HG02981 (cell line): Measurements from ENCODE around the gene CTRL.

Source experiments
- ATAC-seq: cut with Tn5 transposase; IDR thresholded peaks from one replicate; pipeline ENCODE4 v1.9.1; 2021; ENCODE audit warnings: mild to moderate bottlenecking, moderate library complexity; ENCODE audit not compliant: unreplicated experiment

CTRL gene

GRCh38 chr16:67893743-67894399 lies 37.8 kb downstream of the CTRL start:
- no peak for ATAC-seq

GRCh38 chr16:67892899-67893742 lies 38.5 kb downstream of the CTRL start, which contains the start of gene PSKH1:
TSS of gene PSKH1 (plus strand) at chr16:67893254. CDS start at chr16:67908750, 15,496 bp downstream.
- peak; percentile 93 for ATAC-seq

GRCh38 chr16:67892375-67892774 lies 39.3 kb downstream of the CTRL start:
- no peak for ATAC-seq

GRCh38 chr16:67888331-67888730 lies 43.3 kb downstream of the CTRL start:
- no peak for ATAC-seq

- no peak for ATAC-seq
Measured at GRCh38 chr16:67886387-67886786, 45.3 kb downstream of the CTRL start.

GRCh38 chr16:67885976-67886375 lies 45.7 kb downstream of the CTRL start:
- ATAC-seq: no peak

GRCh38 chr16:67885545-67885944 lies 46.1 kb downstream of the CTRL start:
- ATAC-seq: no peak

GRCh38 chr16:67884684-67885083 lies 47.0 kb downstream of the CTRL start, which contains the start of gene NRN1L:
TSS of gene NRN1L (plus strand) at chr16:67884885. CDS start at chr16:67884904, 19 bp downstream.
- no peak for ATAC-seq

GRCh38 chr16:67883872-67884261 lies 47.8 kb downstream of the CTRL start:
- no peak for ATAC-seq

GRCh38 chr16:67883146-67883871 lies 48.4 kb downstream of the CTRL start:
- ATAC-seq: no peak

GRCh38 chr16:67882374-67883145 lies 49.1 kb downstream of the CTRL start:
- no peak for ATAC-seq

- no peak for ATAC-seq
Measured at GRCh38 chr16:67881621-67882161, 50.0 kb downstream of the CTRL start.

GRCh38 chr16:67880584-67880983 lies 51.1 kb downstream of the CTRL start:
- ATAC-seq: no peak

- no peak for ATAC-seq
Measured at GRCh38 chr16:67879936-67880335, 51.7 kb downstream of the CTRL start.
